GM19452 (cell line): ENCODE data around the gene NTN1.

Source experiments
- ATAC-seq: cut with Tn5 transposase; IDR thresholded peaks from one replicate; pipeline ENCODE4 v1.9.1; 2021; ENCODE audit not compliant: unreplicated experiment

Gene NTN1

GRCh38 chr17:9187828-9188227 is 166.5 kb downstream of the NTN1 start:
- no peak for ATAC-seq

- no peak for ATAC-seq
Observed at GRCh38 chr17:9188367-9188766, 167.1 kb downstream of the NTN1 start.

GRCh38 chr17:9189870-9190269 is 168.6 kb downstream of the NTN1 start:
- no peak for ATAC-seq

- ATAC-seq, result no peak
Observed at GRCh38 chr17:9192010-9192409, 170.7 kb downstream of the NTN1 start.

- no peak for ATAC-seq
Observed at GRCh38 chr17:9195411-9195810, 174.1 kb downstream of the NTN1 start.

- no peak for ATAC-seq
Observed at GRCh38 chr17:9195961-9196670, 174.8 kb downstream of the NTN1 start.

- ATAC-seq, result no peak
Observed at GRCh38 chr17:9199571-9200551, 178.6 kb downstream of the NTN1 start.

- ATAC-seq, result peak; percentile 79
Observed at GRCh38 chr17:9200699-9201359, 179.5 kb downstream of the NTN1 start.

- ATAC-seq, result no peak
Observed at GRCh38 chr17:9202532-9202931, 181.2 kb downstream of the NTN1 start.

GRCh38 chr17:9203771-9204425 is 182.6 kb downstream of the NTN1 start:
- no peak for ATAC-seq

- ATAC-seq, result no peak
Observed at GRCh38 chr17:9204637-9205329, 183.5 kb downstream of the NTN1 start.

GRCh38 chr17:9205520-9206409 is 184.5 kb downstream of the NTN1 start:
- no peak for ATAC-seq

- ATAC-seq, result no peak
Observed at GRCh38 chr17:9206410-9206703, 185.0 kb downstream of the NTN1 start.

GRCh38 chr17:9206741-9207332 is 185.5 kb downstream of the NTN1 start:
- no peak for ATAC-seq

GRCh38 chr17:9208381-9209105 is 187.2 kb downstream of the NTN1 start:
- no peak for ATAC-seq

GRCh38 chr17:9209347-9209746 is 188.0 kb downstream of the NTN1 start:
- ATAC-seq, result no peak

GRCh38 chr17:9209781-9210370 is 188.6 kb downstream of the NTN1 start:
- ATAC-seq, result no peak

GRCh38 chr17:9211133-9211765 is 189.9 kb downstream of the NTN1 start:
- ATAC-seq, result no peak
